ENCODE data around the gene STX7. TPM values are rescaled to one million over a fixed set of nuclear protein-coding genes. Genes with fewer than 3 reads are reported as not detected.

Gene STX7
- total RNA-seq, 1 donor: 27.2 TPM

GRCh38 chr6:132496519-132497180, 16.3 kb downstream of the STX7 start:
- TF ChIP-seq CTCF (IDR thresholded peaks at IDR 0.05; ENCODE audit: insufficient read depth, low read depth, low read length): no peak
- DNase-seq (ENCODE audit: low read depth): no peak
- H3K4me3 ChIP-seq (ENCODE audit: low read depth, low read length): no peak overlapping the region

GRCh38 chr6:132495604-132496079, 17.3 kb downstream of the STX7 start:
- DNase-seq (ENCODE audit: low read depth): no peak
- no peak overlapping the region for H3K4me3 ChIP-seq (ENCODE audit: low read depth, low read length)
- TF ChIP-seq CTCF (IDR thresholded peaks at IDR 0.05; ENCODE audit: insufficient read depth, low read depth, low read length): no peak

DNA sequence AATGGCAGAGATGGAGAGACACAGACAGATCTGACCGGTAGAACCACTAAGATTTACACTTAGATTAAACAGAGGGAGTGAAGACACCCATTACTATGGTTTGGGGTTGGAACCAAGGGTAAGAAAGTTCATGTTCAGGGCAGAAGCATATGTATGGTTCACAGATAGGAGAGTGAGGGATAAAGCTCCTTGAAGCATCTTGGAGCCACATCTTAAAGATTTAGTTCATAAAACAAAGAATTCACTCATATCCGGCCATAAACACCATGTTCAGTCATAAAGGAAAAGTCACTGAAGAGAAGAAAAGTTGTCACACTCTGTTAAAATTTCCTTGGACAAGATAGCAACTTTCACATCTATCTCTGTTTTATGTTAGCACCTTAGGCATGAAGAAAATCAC, 18.0 kb downstream of the STX7 start:
- no peak for DNase-seq (ENCODE audit: low read depth)
- no peak overlapping the region for H3K4me3 ChIP-seq (ENCODE audit: low read depth, low read length)
- no peak for TF ChIP-seq CTCF (IDR thresholded peaks at IDR 0.05; ENCODE audit: insufficient read depth, low read depth, low read length)

- no peak overlapping the region for H3K4me3 ChIP-seq (ENCODE audit: low read depth, low read length)
- TF ChIP-seq CTCF (IDR thresholded peaks at IDR 0.05; ENCODE audit: insufficient read depth, low read depth, low read length): no peak
- no peak for DNase-seq (ENCODE audit: low read depth)
These were observed 21.0 kb downstream of the STX7 start for GRCh38 chr6:132491881-132492280.

GRCh38 chr6:132491303-132491702, 21.6 kb downstream of the STX7 start:
- TF ChIP-seq CTCF (IDR thresholded peaks at IDR 0.05; ENCODE audit: insufficient read depth, low read depth, low read length): no peak
- H3K4me3 ChIP-seq (ENCODE audit: low read depth, low read length): no peak overlapping the region
- no peak for DNase-seq (ENCODE audit: low read depth)

GRCh38 chr6:132490478-132491204, 22.3 kb downstream of the STX7 start:
- no peak for TF ChIP-seq CTCF (IDR thresholded peaks at IDR 0.05; ENCODE audit: insufficient read depth, low read depth, low read length)
- DNase-seq (ENCODE audit: low read depth): no peak
- H3K4me3 ChIP-seq (ENCODE audit: low read depth, low read length): no peak overlapping the region
